Peyer's patch (tissue), 4 donors: Measurements from ENCODE around the gene RAD51AP2.

Source experiments
- CTCF ChIP-seq, 6 experiments: fragments of 450-650 bp in 4 of 6; fragments of 200-600 bp in 2 of 6; sonication (generic) in 1 of 6; IDR thresholded peaks; one replicate each; pipeline ENCODE4 v1.5.1; 2017 to 2019; ENCODE audit warnings: antibody characterized with exemption in 6 of 6, mild to moderate bottlenecking in 3 of 6, moderate library complexity in 1 of 6
- POLR2A ChIP-seq, 2 donors: fragments of 450-650 bp; IDR thresholded peaks; one replicate each; pipeline ENCODE4 v1.5.1; 2017; ENCODE audit warnings: antibody characterized with exemption in 2 of 2, mild to moderate bottlenecking in 2 of 2, moderate library complexity in 2 of 2

GRCh38 chr2:17520761-17521160 is 2.5 kb upstream of the RAD51AP2 start:
- no peak for TF ChIP-seq POLR2A (IDR thresholded peaks at IDR 0.05)
- TF ChIP-seq CTCF (IDR thresholded peaks at IDR 0.05): no peak
